GM12878 (cell line): ENCODE results near the gene SYCN. TPM values are rescaled to one million over a fixed set of nuclear protein-coding genes. Genes with fewer than 3 reads are reported as not detected.

Source experiments
- ATAC-seq: fragments of 200-7000 bp; cut with Tn5 transposase; 3 replicates; pipeline ENCODE4 v1.9.1; 2020; ENCODE audit warnings: mild to moderate bottlenecking, moderate library complexity
- BruUV-seq: library from RNA; stranded (reverse); fragments of 400-500 nt; replicated peaks from 2 replicates; lab custom pipeline; 2021; lab: Mats Ljungman, UMichigan
- CTCF ChIA-PET: fragments of 300-600 bp; sonication (Branson Sonifier 250); formaldehyde crosslinking; extraction: SDS; loops from one replicate; lab custom pipeline; 2021; ENCODE audit warnings: inconsistent platforms; lab: Yijun Ruan, JAX
- POLR2A ChIA-PET: fragments of 350-600 bp; formaldehyde crosslinking; extraction: SDS; loops from one replicate; lab custom pipeline; 2021; ENCODE audit warnings: inconsistent platforms; lab: Charles Lee
- RAD21 ChIA-PET: fragments of 300-600 bp; sonication (Branson Sonifier 250); formaldehyde crosslinking; loops from one replicate; lab custom pipeline; 2023; ENCODE audit warnings: antibody characterized with exemption; ENCODE audit not compliant: unreplicated experiment; lab: Charles Lee
- SMC1A ChIA-PET: fragments of 300-600 bp; sonication (Branson Sonifier 250); formaldehyde crosslinking; loops from one replicate; lab custom pipeline; 2023; ENCODE audit not compliant: unreplicated experiment, uncharacterized antibody; lab: Charles Lee
- DNase-seq: peaks from one replicate; pipeline ENCODE4 v3.0.0-alpha.2; 2011; ENCODE audit warnings: low read depth, low spot score
- FAIRE-seq: peaks from 3 replicates; lab custom pipeline; 2011; peaks lifted over from hg19 to GRCh38; lab: Jason Lieb, UNC
- H2AFZ ChIP-seq: 2 replicates; pipeline ENCODE4 v1.6.0; 2011; ENCODE audit warnings: low read depth, low read length, control low read depth; ENCODE audit not compliant: control insufficient read depth
- H3K27ac ChIP-seq: 2 replicates; pipeline ENCODE4 v1.5.1; 2011; ENCODE audit warnings: control low read depth; ENCODE audit not compliant: control insufficient read depth, insufficient read depth
- H3K27me3 ChIP-seq, 2 experiments: replicated peaks in 1 of 2; 2 replicates each; pipeline versions ENCODE4 v1.6.0 to v1.6.1; 2011; ENCODE audit warnings: low read length in 1 of 2; ENCODE audit not compliant: control insufficient read depth in 2 of 2, insufficient read depth in 2 of 2
- H3K36me3 ChIP-seq, 2 experiments: 2 replicates each; pipeline ENCODE4 v1.5.1; 2011; ENCODE audit warnings: low read length in 1 of 2; ENCODE audit not compliant: control insufficient read depth in 2 of 2, insufficient read depth in 2 of 2
- H3K4me1 ChIP-seq: 2 replicates; pipeline ENCODE4 v1.6.1; 2011; ENCODE audit warnings: mild to moderate bottlenecking, low read length, moderate library complexity, mixed read lengths; ENCODE audit not compliant: control insufficient read depth, insufficient read depth
- H3K4me2 ChIP-seq: 2 replicates; pipeline ENCODE4 v1.6.0; 2011; ENCODE audit warnings: control low read depth; ENCODE audit not compliant: control insufficient read depth, insufficient read depth
- H3K4me3 ChIP-seq: fragments of 200-600 bp; sonication (generic); 2 replicates; pipeline ENCODE4 v1.5.1; 2016
- H3K79me2 ChIP-seq: 2 replicates; pipeline ENCODE4 v1.6.0; 2011; ENCODE audit warnings: low read length; ENCODE audit not compliant: control insufficient read depth, insufficient read depth
- H3K9ac ChIP-seq: 2 replicates; pipeline ENCODE4 v1.8.0; 2011; ENCODE audit warnings: low read length, control low read depth, mixed read lengths; ENCODE audit not compliant: control insufficient read depth, insufficient read depth
- H3K9me3 ChIP-seq: replicated peaks from 3 replicates; pipeline ENCODE4 v1.5.1; 2011; ENCODE audit warnings: mild to moderate bottlenecking, low read length; ENCODE audit not compliant: control insufficient read depth, insufficient read depth
- H4K20me1 ChIP-seq: 2 replicates; pipeline ENCODE4 v1.6.0; 2011; ENCODE audit not compliant: control insufficient read depth, insufficient read depth
- BHLHE40 ChIP-seq, 2 experiments: fragments of 450-650 bp in 1 of 2; IDR thresholded peaks; 2 replicates each; pipeline ENCODE4 v1.6.1; 2011 to 2017; ENCODE audit warnings: low read depth in 2 of 2, borderline replicate concordance in 1 of 2, improper control_type of control experiment in 1 of 2, low read length in 1 of 2, mild to moderate bottlenecking in 1 of 2
- CBFB ChIP-seq: IDR thresholded peaks from 2 replicates; pipeline ENCODE4 v1.6.1; 2016; ENCODE audit warnings: antibody characterized with exemption, low read depth
- ESRRA ChIP-seq: IDR thresholded peaks from 2 replicates; pipeline ENCODE4 v1.6.1; 2012; ENCODE audit warnings: mild to moderate bottlenecking, low read length, improper control_type of control experiment
- EZH2 ChIP-seq: IDR thresholded peaks from 2 replicates; pipeline ENCODE4 v1.6.1; 2012; ENCODE audit warnings: low read depth, mild to moderate bottlenecking, control low read depth, inconsistent platforms, low read length, borderline replicate concordance; ENCODE audit not compliant: control insufficient read depth
- HDAC6 ChIP-seq: fragments of 200-600 bp; sonication (generic); IDR thresholded peaks from one replicate; pipeline ENCODE4 v1.8.0; 2017; ENCODE audit warnings: antibody characterized with exemption; ENCODE audit not compliant: unreplicated experiment
- MXI1 ChIP-seq: fragments of 150-350 bp; IDR thresholded peaks from 2 replicates; pipeline ENCODE4 v1.6.1; 2011; ENCODE audit warnings: low read depth, mild to moderate bottlenecking, inconsistent platforms, low read length, improper control_type of control experiment
- POLR2AphosphoS2 ChIP-seq: IDR thresholded peaks from 2 replicates; pipeline ENCODE4 v1.6.1; 2011; ENCODE audit warnings: low read depth, mild to moderate bottlenecking, low read length, improper control_type of control experiment, moderate library complexity
- POU2F2 ChIP-seq: IDR thresholded peaks from 3 replicates; pipeline ENCODE4 v1.6.1; 2011; ENCODE audit warnings: low read depth, mild to moderate bottlenecking, low read length, borderline replicate concordance
- RBBP5 ChIP-seq: fragments of 200-600 bp; sonication (generic); conservative IDR thresholded peaks from 2 replicates; pipeline ENCODE4 v1.6.1; 2016
- RFX5 ChIP-seq: IDR thresholded peaks from 2 replicates; pipeline ENCODE4 v1.6.1; 2011; ENCODE audit warnings: low read depth, low read length, improper control_type of control experiment
- SIN3A ChIP-seq: IDR thresholded peaks from 2 replicates; pipeline ENCODE4 v1.6.1; 2012; ENCODE audit warnings: low read depth, low read length, improper control_type of control experiment
- SMARCA5 ChIP-seq: fragments of 450-650 bp; IDR thresholded peaks from 2 replicates; pipeline ENCODE4 v1.6.1; 2017; ENCODE audit warnings: mild to moderate bottlenecking
- TARDBP ChIP-seq: IDR thresholded peaks from 2 replicates; pipeline ENCODE4 v1.6.1; 2016; ENCODE audit warnings: borderline replicate concordance
- TCF7 ChIP-seq: IDR thresholded peaks from 2 replicates; pipeline ENCODE4 v1.6.1; 2014; ENCODE audit warnings: antibody characterized with exemption, borderline replicate concordance
- ZBED1 ChIP-seq: IDR thresholded peaks from 2 replicates; pipeline ENCODE4 v1.6.1; 2016; ENCODE audit warnings: borderline replicate concordance
- whole genome bisulfite sequencing: methylation state at CpG from one replicate; pipeline ENCODE4 v1.1.6; 2016; ENCODE audit warnings: low lambda C conversion rate; ENCODE audit not compliant: insufficient replicate concordance, insufficient coverage; ENCODE audit errors: missing lambda C conversion rate; 5-methylcytosine and 5-hydroxymethylcytosine counted together
- in situ Hi-C: fragments of 300-500 bp; cut with MboI; formaldehyde crosslinking; loops from 9 replicates; pipeline ENCODE4 v1.14.3; 2018; ENCODE audit warnings: mixed read lengths
- intact Hi-C: fragments of 100-400 bp; cut with micrococcal nuclease; formaldehyde crosslinking; loops from one replicate; pipeline ENCODE4 v1.14.2; 2022; ENCODE audit not compliant: unreplicated experiment
- polyA plus RNA-seq, 11 experiments: library from polyadenylated mRNA; depleted of rRNA in 4 of 11; unstranded in 6 of 11; stranded (reverse) in 5 of 11; fragments of >200 nt; fragmentation: Nextera tagmentation in 4 of 11; fragmentation: Illumina TruSeq in 1 of 11; extraction: Ambion mirVana in 4 of 11; extraction: Trizol in 1 of 11; gene quantifications; 1 replicate in 1 of 11; 2 replicates in 10 of 11; pipeline versions ENCODE4 v1.2.1 to v1.2.3, GENCODE V29; 2011 to 2016; ENCODE audit warnings: inconsistent platforms in 2 of 11, missing spikeins in 2 of 11, low read depth in 1 of 11
- total RNA-seq, 4 experiments: library from RNA; depleted of rRNA in 3 of 4; stranded (reverse); fragments of >200 nt in 3 of 4; fragmentation: Illumina TruSeq in 1 of 4; extraction: Trizol in 1 of 4; gene quantifications; 2 replicates each; pipeline versions ENCODE4 v1.2.1 to v1.2.3, GENCODE V29; 2013 to 2021
- TF ChIP-seq, protein P1 (sequence below): fragments of 450-650 bp; IDR thresholded peaks from 2 replicates; pipeline ENCODE4 v1.6.1; 2017; ENCODE audit warnings: antibody characterized with exemption, mild to moderate bottlenecking, moderate library complexity
- TF ChIP-seq, protein P2 (sequence below): IDR thresholded peaks from 2 replicates; pipeline ENCODE4 v1.6.1; 2012; ENCODE audit warnings: low read depth, low read length, improper control_type of control experiment
- TF ChIP-seq, protein P3 (sequence below): fragments of 150-350 bp; IDR thresholded peaks from 2 replicates; pipeline ENCODE4 v1.6.1; 2016; ENCODE audit warnings: low read depth, low read length
- TF ChIP-seq, protein P4 (sequence below): IDR thresholded peaks from 2 replicates; pipeline ENCODE4 v1.6.1; 2012; ENCODE audit warnings: low read depth, low read length, improper control_type of control experiment

The SYCN gene
- total and polyA plus RNA-seq, 10 of the 15 experiments (the other 5 are each of a cell fraction or from before 2014, with no cell fraction given), result 0.54 TPM; not detected in 9

DNA sequence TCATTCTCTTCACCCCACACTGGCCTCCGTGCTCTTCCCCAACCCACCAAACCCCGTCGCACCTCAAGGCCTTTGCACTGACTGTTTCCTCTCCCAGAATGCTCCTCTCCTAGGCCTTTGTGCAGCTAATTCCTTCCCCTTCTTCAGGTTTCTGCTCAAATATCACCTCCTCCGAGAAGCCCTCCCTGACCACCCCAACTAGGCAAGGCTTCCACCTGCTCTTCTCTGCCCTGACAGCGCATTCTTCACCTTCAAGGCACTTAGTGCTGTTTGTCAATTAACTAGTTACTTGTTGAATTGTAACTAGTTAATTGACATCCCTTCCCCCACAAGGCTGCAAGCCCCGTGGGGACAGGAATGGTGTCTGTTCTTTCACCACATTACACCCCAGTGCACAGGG lies 15.1 kb downstream of the SYCN start:
- BruUV-seq, result no TSS peak
- TF ChIP-seq, protein P1, sequence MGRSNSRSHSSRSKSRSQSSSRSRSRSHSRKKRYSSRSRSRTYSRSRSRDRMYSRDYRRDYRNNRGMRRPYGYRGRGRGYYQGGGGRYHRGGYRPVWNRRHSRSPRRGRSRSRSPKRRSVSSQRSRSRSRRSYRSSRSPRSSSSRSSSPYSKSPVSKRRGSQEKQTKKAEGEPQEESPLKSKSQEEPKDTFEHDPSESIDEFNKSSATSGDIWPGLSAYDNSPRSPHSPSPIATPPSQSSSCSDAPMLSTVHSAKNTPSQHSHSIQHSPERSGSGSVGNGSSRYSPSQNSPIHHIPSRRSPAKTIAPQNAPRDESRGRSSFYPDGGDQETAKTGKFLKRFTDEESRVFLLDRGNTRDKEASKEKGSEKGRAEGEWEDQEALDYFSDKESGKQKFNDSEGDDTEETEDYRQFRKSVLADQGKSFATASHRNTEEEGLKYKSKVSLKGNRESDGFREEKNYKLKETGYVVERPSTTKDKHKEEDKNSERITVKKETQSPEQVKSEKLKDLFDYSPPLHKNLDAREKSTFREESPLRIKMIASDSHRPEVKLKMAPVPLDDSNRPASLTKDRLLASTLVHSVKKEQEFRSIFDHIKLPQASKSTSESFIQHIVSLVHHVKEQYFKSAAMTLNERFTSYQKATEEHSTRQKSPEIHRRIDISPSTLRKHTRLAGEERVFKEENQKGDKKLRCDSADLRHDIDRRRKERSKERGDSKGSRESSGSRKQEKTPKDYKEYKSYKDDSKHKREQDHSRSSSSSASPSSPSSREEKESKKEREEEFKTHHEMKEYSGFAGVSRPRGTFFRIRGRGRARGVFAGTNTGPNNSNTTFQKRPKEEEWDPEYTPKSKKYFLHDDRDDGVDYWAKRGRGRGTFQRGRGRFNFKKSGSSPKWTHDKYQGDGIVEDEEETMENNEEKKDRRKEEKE, result no peak
- TF ChIP-seq POLR2AphosphoS2 (no peak), SMARCA5 (no peak), ZBED1 (no peak), SIN3A (no peak), RBBP5 (no peak), TARDBP (no peak), MXI1 (no peak), TCF7 (no peak), HDAC6 (no peak), EZH2 (no peak), CBFB (no peak), BHLHE40 (IDR thresholded peaks at IDR 0.05; ENCODE audit: borderline replicate concordance in 1 of 2, low read depth in 2 of 2, low read length in 1 of 2) (no peak), ESRRA (no peak), POU2F2 (no peak), RFX5 (no peak)
- TF ChIP-seq, protein P2, sequence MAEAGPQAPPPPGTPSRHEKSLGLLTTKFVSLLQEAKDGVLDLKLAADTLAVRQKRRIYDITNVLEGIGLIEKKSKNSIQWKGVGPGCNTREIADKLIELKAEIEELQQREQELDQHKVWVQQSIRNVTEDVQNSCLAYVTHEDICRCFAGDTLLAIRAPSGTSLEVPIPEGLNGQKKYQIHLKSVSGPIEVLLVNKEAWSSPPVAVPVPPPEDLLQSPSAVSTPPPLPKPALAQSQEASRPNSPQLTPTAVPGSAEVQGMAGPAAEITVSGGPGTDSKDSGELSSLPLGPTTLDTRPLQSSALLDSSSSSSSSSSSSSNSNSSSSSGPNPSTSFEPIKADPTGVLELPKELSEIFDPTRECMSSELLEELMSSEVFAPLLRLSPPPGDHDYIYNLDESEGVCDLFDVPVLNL, result no peak
- TF ChIP-seq, protein P3, sequence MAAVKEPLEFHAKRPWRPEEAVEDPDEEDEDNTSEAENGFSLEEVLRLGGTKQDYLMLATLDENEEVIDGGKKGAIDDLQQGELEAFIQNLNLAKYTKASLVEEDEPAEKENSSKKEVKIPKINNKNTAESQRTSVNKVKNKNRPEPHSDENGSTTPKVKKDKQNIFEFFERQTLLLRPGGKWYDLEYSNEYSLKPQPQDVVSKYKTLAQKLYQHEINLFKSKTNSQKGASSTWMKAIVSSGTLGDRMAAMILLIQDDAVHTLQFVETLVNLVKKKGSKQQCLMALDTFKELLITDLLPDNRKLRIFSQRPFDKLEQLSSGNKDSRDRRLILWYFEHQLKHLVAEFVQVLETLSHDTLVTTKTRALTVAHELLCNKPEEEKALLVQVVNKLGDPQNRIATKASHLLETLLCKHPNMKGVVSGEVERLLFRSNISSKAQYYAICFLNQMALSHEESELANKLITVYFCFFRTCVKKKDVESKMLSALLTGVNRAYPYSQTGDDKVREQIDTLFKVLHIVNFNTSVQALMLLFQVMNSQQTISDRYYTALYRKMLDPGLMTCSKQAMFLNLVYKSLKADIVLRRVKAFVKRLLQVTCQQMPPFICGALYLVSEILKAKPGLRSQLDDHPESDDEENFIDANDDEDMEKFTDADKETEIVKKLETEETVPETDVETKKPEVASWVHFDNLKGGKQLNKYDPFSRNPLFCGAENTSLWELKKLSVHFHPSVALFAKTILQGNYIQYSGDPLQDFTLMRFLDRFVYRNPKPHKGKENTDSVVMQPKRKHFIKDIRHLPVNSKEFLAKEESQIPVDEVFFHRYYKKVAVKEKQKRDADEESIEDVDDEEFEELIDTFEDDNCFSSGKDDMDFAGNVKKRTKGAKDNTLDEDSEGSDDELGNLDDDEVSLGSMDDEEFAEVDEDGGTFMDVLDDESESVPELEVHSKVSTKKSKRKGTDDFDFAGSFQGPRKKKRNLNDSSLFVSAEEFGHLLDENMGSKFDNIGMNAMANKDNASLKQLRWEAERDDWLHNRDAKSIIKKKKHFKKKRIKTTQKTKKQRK, result no peak
- TF ChIP-seq, protein P4, sequence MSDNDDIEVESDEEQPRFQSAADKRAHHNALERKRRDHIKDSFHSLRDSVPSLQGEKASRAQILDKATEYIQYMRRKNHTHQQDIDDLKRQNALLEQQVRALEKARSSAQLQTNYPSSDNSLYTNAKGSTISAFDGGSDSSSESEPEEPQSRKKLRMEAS, result no peak

More for the DNA sequence above, 15.1 kb downstream of the SYCN start:
- H3K9ac ChIP-seq, result no peak overlapping the region
- FAIRE-seq (no peak), ATAC-seq (no peak), DNase-seq (no peak)
- no peaks in the 10 kb centered on the region for H3K27me3 ChIP-seq
- ChIA-PET CTCF (interaction anchor here (1.2 to 1.5 kb wide), 2 partner anchors 67 to 83 kb away, joined by 3 read pairs; no protein-coding TSS in a partner anchor), SMC1A (interaction anchor here (0.6 to 1.0 kb wide), 2 partner anchors 69 to 915 kb away, joined by 3 read pairs; no protein-coding TSS in a partner anchor), RAD21 (no interaction called here), POLR2A (no interaction called here)
- intact Hi-C loops, result no loop called here
- 59% methylated on average over 6 of the region's 6 CpGs for WGBS
- in situ Hi-C loops, result no loop called here
- no peak overlapping the region for H3K4me2 ChIP-seq
- no peaks in the 10 kb centered on the region for H3K4me1 ChIP-seq
- H3K27ac ChIP-seq, result no peak overlapping the region
- H4K20me1 ChIP-seq, result no peaks in the 10 kb centered on the region
- no peaks in the 10 kb centered on the region for H3K9me3 ChIP-seq
- no peak overlapping the region for H2AFZ ChIP-seq
- no peaks in the 10 kb centered on the region for H3K36me3 ChIP-seq
- no peaks in the 10 kb centered on the region for H3K79me2 ChIP-seq
- no peak overlapping the region for H3K4me3 ChIP-seq
